ENCODE measurements around the gene METRN. TPM values are rescaled to one million over a fixed set of nuclear protein-coding genes. Genes with fewer than 3 reads are reported as not detected.

METRN gene
- total RNA-seq, 1 donor from 2014 or later = 73.3 TPM

- DNase-seq (ENCODE audit: low spot score) = no peak
- intact Hi-C loops (cut with DNase I) = loop anchor here (2.0 kb wide), 1 partner anchor 21 kb away; the partner anchor contains the start of gene CIAO3
Observed at GRCh38 chr16:719815-720446, 5.0 kb downstream of the METRN start.

GRCh38 chr16:720447-720989, 5.6 kb downstream of the METRN start:
- no peak for DNase-seq (ENCODE audit: low spot score)
- intact Hi-C loops (cut with DNase I) = loop anchor here (2.0 kb wide), 1 partner anchor 20 kb away; the partner anchor contains the start of gene CIAO3

- intact Hi-C loops (cut with DNase I) = loop anchor here (2.0 kb wide), 1 partner anchor 20 kb away; the partner anchor contains the start of gene CIAO3
- peak; percentile 85 for DNase-seq (ENCODE audit: low spot score)
Observed at GRCh38 chr16:720990-721764, 6.3 kb downstream of the METRN start, which contains the start of gene ANTKMT. Gene ANTKMT, plus strand, starts transcription at chr16:721146. Its CDS starts 129 bp downstream, at chr16:721275.

GRCh38 chr16:721765-722540, 7.0 kb downstream of the METRN start:
- intact Hi-C loops (cut with DNase I) = loop anchor here (2.0 kb wide), 1 partner anchor 19 kb away; the partner anchor contains the start of gene CIAO3
- no peak for DNase-seq (ENCODE audit: low spot score)

GRCh38 chr16:722835-723633, 8.1 kb downstream of the METRN start:
- no peak for DNase-seq (ENCODE audit: low spot score)
- intact Hi-C loops (cut with DNase I) = no loop called here

- intact Hi-C loops (cut with DNase I) = no loop called here
- DNase-seq (ENCODE audit: low spot score) = no peak
Observed at GRCh38 chr16:723695-724094, 8.8 kb downstream of the METRN start.

- DNase-seq (ENCODE audit: low spot score) = no peak
- intact Hi-C loops (cut with DNase I) = no loop called here
Observed at GRCh38 chr16:724188-725040, 9.5 kb downstream of the METRN start.

- no peak for DNase-seq (ENCODE audit: low spot score)
- intact Hi-C loops (cut with DNase I) = no loop called here
Observed at GRCh38 chr16:725041-725376, 10.1 kb downstream of the METRN start.

DNA sequence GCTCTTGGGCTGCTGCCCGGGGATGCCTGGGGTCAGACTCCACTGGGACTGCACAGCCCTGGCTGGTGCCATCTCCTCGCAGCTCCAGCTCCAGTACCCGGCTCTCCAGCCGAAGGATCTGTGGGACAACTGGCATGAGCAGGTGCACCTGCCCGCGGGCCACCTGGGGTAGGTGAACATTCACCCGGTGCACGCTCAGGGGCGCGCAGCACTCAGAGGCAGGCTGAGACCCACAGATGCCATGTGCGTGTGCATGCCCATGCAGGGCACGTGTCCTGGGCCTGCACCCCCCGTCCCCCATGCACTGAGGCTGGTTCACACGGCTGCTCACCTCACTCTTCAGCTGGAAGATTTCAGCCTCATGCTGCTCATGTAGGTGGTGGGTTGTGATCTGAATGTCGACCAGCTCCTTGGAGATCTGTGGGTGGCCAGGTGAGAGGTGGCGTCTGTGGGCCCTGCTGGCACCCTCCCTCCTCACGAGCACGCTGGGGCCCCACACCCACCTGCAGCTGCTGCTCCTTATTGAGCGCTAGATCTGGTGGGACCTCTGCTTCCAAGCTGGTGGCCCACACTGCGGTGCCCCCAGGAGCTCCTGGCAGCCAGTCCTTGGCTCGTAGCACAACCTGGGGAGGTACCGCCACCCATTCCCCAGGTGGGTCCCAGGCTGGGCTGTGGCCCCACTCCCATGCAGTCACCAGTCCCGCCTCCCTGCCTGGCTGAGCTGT, 10.7 kb downstream of the METRN start:
- intact Hi-C loops (cut with DNase I) = no loop called here
- no peak for DNase-seq (ENCODE audit: low spot score)

- intact Hi-C loops (cut with DNase I) = no loop called here
- no peak for DNase-seq (ENCODE audit: low spot score)
Observed at GRCh38 chr16:726188-726437, 11.2 kb downstream of the METRN start.

DNA sequence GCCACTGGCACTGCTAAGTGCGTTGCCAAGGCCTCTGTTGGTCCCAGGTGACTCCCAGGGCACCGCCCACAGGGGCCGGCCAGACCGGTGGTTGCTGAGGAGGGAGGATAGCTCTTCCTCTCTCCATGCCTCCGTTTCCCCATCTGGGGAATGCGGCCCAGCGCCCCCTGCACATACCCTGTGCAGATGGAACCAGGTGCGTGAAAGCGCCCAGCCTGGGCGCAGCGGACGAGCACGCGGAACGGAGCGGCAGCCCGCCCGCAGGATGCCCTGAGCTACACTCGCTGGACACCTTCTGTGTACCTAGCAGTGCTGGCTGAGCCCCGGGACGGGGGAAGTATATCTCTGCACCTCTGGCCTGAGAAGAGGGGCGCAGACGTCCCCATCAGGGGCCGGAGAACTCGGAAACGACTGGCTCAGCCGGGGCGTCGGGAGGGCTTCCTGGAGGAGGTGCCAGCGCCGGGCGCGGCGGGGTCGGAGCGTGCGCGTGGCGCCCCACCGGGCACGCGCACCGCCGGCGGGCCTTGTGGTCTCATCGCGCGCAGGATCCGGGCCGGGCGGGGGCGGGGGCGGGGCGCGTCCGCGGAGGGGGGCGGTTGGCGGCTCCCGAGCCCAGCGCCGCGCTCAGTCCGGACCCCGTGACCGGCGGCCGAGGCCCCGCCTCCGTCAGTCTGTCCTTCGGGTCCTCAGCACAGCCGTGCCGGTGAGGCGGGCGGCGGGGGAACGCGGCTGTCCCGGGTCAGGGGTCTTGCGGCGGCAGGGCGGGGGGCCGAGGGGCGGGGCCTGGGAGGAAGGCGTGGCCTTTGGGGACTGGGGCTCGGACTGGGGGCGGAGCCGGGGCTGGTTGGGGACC, 11.7 kb downstream of the METRN start, which contains the start of the genes CCDC78 and HAGHL:
Gene CCDC78 (minus strand): TSS at position 6 of the 853 bp plus-strand sequence. CDS start 76 bp downstream, outside the sequence.
Gene HAGHL (plus strand): TSS at position 669 of the 853 bp plus-strand sequence. CDS start 404 bp downstream, outside the sequence.
- intact Hi-C loops (cut with DNase I) = no loop called here
- DNase-seq (ENCODE audit: low spot score) = no peak

GRCh38 chr16:727291-727977, 12.5 kb downstream of the METRN start:
- DNase-seq (ENCODE audit: low spot score) = no peak

DNA sequence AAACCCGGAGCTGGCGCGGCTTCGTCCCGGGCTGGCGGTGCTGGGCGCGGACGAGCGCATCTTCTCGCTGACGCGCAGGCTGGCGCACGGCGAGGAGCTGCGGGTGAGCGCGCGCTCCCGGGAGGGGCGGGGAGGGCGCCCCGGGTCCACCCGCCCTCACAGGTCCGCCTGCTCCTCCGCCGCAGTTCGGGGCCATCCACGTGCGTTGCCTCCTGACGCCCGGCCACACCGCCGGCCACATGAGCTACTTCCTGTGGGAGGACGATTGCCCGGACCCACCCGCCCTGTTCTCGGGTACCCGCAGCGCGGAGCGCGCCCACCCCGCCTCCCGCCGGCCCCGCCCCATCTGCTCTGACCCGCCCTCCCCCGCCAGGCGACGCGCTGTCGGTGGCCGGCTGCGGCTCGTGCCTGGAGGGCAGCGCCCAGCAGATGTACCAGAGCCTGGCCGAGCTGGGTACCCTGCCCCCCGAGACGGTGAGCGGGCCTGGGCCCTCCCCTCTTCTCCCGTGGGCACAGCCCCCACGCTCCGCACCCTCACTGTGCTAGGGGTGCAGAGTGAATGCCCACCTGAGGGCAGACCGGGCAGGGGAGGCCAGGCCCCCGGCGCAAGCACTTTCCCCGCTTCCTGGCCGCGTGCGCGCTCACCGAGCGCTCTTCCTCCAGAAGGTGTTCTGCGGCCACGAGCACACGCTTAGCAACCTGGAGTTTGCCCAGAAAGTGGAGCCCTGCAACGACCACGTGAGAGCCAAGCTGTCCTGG, 13.4 kb downstream of the METRN start:
- DNase-seq (ENCODE audit: low spot score) = no peak
- intact Hi-C loops (cut with DNase I) = no loop called here

More at GRCh38 chr16:727291-727977, 12.5 kb downstream of the METRN start:
- intact Hi-C loops (cut with DNase I) = no loop called here

- intact Hi-C loops (cut with DNase I) = no loop called here
- DNase-seq (ENCODE audit: low spot score) = no peak
Observed at GRCh38 chr16:728890-729744, 14.2 kb downstream of the METRN start.
